ENCODE data around the gene SLC6A19.

DNA sequence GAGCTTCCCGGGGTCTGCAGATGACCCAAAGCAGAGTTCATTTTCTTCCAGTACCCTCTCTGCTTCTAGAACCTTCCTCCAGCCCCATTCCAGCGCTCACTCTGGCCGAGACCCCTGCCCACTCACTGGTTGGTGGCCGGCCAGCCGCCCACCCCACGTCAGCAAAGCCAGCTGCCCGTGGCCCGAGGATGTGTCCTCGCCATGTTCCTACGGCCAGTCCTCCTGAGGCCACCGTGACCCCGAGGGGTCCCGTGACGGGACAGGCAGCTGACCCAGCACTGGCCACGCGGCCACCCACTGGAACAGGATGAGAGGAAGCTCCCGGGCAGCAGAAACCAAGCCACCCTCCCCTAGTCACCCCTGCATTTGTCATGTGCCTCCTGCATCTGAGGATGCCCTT, 39.1 kb upstream of the SLC6A19 start:
- TF ChIP-seq, protein P1, sequence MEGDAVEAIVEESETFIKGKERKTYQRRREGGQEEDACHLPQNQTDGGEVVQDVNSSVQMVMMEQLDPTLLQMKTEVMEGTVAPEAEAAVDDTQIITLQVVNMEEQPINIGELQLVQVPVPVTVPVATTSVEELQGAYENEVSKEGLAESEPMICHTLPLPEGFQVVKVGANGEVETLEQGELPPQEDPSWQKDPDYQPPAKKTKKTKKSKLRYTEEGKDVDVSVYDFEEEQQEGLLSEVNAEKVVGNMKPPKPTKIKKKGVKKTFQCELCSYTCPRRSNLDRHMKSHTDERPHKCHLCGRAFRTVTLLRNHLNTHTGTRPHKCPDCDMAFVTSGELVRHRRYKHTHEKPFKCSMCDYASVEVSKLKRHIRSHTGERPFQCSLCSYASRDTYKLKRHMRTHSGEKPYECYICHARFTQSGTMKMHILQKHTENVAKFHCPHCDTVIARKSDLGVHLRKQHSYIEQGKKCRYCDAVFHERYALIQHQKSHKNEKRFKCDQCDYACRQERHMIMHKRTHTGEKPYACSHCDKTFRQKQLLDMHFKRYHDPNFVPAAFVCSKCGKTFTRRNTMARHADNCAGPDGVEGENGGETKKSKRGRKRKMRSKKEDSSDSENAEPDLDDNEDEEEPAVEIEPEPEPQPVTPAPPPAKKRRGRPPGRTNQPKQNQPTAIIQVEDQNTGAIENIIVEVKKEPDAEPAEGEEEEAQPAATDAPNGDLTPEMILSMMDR (conservative IDR thresholded peaks at IDR 0.05; ENCODE audit: low read depth, low read length) = no peak
- no peak for TF ChIP-seq CEBPB (IDR thresholded peaks at IDR 0.05; ENCODE audit: low read depth, low read length)
- TF ChIP-seq FOS (IDR thresholded peaks at IDR 0.05; ENCODE audit: low read depth, low read length) = no peak
- TF ChIP-seq SMC3 (IDR thresholded peaks at IDR 0.05; ENCODE audit: low read depth, low read length) = no peak
- no peak for TF ChIP-seq POLR2A (IDR thresholded peaks at IDR 0.05; ENCODE audit: low read depth, low read length)
- no peak for TF ChIP-seq USF2 (IDR thresholded peaks at IDR 0.05; ENCODE audit: low read depth, low read length)
- no peak for TF ChIP-seq BHLHE40 (IDR thresholded peaks at IDR 0.05; ENCODE audit: low read depth, low read length)
- no peak for TF ChIP-seq MAFK (IDR thresholded peaks at IDR 0.05; ENCODE audit: low read depth, low read length)
- no peak for TF ChIP-seq RAD21 (IDR thresholded peaks at IDR 0.05; ENCODE audit: low read length)
- no peak for TF ChIP-seq MAZ (IDR thresholded peaks at IDR 0.05; ENCODE audit: borderline replicate concordance, low read depth, low read length)
- no peak for TF ChIP-seq MXI1 (IDR thresholded peaks at IDR 0.05; ENCODE audit: borderline replicate concordance, low read depth, low read length)
- TF ChIP-seq RCOR1 (IDR thresholded peaks at IDR 0.05; ENCODE audit: insufficient replicate concordance, low read length) = no peak

Measured in IMR-90 (cell line).